ENCODE measurements around the gene APIP. TPM values are rescaled to one million over a fixed set of nuclear protein-coding genes. Genes with fewer than 3 reads are reported as not detected.

The APIP gene
- total and polyA plus RNA-seq, 2 of the 8 experiments (the other 6 are each of a cell fraction or from before 2014, with no cell fraction given), result 10.4 to 25.7 TPM

DNA sequence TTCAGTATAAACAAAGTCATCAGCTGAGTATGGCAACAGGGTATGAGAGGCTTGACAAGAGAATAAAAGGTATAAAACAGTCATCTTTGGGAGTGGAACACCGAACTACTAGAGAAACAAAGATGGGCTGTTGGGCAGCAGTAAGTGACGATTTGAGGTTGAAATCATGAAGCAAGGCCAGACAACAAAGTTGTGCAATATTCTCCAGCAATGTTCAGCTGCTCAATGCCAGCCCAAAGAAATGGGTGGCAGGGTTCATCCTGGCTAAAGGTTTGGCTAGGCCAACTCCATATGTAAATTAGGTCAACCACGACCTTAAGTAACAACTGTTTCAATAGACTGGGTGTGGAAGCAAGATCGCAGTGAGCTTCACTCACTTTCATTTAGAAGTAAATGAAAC is 6.2 kb downstream of the APIP start:
- Histone ChIP-seq H3K36me3 (ENCODE audit: control insufficient read depth in 2 of 4, insufficient read depth in 4 of 4, low read length in 3 of 4) (peaks cover 0 to 4% (median 0%) of the 10 kb centered on the region in 4 experiments; a peak in 1 of 8 replicates), H3K23ac (ENCODE audit: insufficient read length) (no peak overlapping the region)
- TF ChIP-seq, protein P1, sequence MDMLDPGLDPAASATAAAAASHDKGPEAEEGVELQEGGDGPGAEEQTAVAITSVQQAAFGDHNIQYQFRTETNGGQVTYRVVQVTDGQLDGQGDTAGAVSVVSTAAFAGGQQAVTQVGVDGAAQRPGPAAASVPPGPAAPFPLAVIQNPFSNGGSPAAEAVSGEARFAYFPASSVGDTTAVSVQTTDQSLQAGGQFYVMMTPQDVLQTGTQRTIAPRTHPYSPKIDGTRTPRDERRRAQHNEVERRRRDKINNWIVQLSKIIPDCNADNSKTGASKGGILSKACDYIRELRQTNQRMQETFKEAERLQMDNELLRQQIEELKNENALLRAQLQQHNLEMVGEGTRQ (IDR thresholded peaks at IDR 0.05; ENCODE audit: low read length), result no peak
- TF ChIP-seq BACH1 (IDR thresholded peaks at IDR 0.05; ENCODE audit: low read length) (no peak), JUND (IDR thresholded peaks at IDR 0.05; ENCODE audit: low read length) (no peak), KDM4A (IDR thresholded peaks at IDR 0.05; ENCODE audit: low read depth, low read length, severe bottlenecking) (no peak), CEBPB (IDR thresholded peaks at IDR 0.05; ENCODE audit: low read depth, low read length) (no peak), MAFK (IDR thresholded peaks at IDR 0.05; ENCODE audit: low read depth, low read length) (no peak), YY1 (IDR thresholded peaks at IDR 0.05; ENCODE audit: low read depth, low read length) (no peak), SIN3A (conservative IDR thresholded peaks at IDR 0.05 in 1 of 2, IDR thresholded peaks at IDR 0.05 in 1 of 2; ENCODE audit: low read depth in 1 of 2, low read length in 2 of 2) (no peak), TAF1 (IDR thresholded peaks at IDR 0.05; ENCODE audit: low read depth, low read length) (no peak), CTBP2 (IDR thresholded peaks at IDR 0.05; ENCODE audit: borderline replicate concordance, insufficient read depth, insufficient read length, low read length) (no peak), SIX5 (IDR thresholded peaks at IDR 0.05; ENCODE audit: low read depth, low read length) (no peak), BRCA1 (IDR thresholded peaks at IDR 0.05; ENCODE audit: low read depth, low read length) (no peak)

More for the DNA sequence above, 6.2 kb downstream of the APIP start:
- no peak for FAIRE-seq
- no peak overlapping the region for H4K5ac ChIP-seq (ENCODE audit: insufficient read length, low read depth, low read length)
- H3K27me3 ChIP-seq (replicated peaks in 1 of 4; ENCODE audit: control insufficient read depth in 3 of 4, extremely low read depth in 1 of 4, insufficient read depth in 3 of 4, low read length in 3 of 4), result no peaks in the 10 kb centered on the region
- no peak overlapping the region for H2AK5ac ChIP-seq (ENCODE audit: low read depth, low read length)
- H3K79me2 ChIP-seq (ENCODE audit: control insufficient read depth in 1 of 2, insufficient read depth in 2 of 2, low read length in 2 of 2), result peaks cover 0 to 19% of the 10 kb centered on the region in 2 experiments; a peak in 2 of 4 replicates
- H4K8ac ChIP-seq (ENCODE audit: extremely low read depth, insufficient read depth, low read length), result no peak overlapping the region
- H3K14ac ChIP-seq (ENCODE audit: insufficient read length), result no peak overlapping the region
- H2BK12ac ChIP-seq (ENCODE audit: low read depth, low read length), result no peak overlapping the region
- H3K18ac ChIP-seq (ENCODE audit: extremely low read depth, low read length), result no peak overlapping the region
- no peak overlapping the region for H2BK20ac ChIP-seq (ENCODE audit: low read length)
- no peak overlapping the region for H4K91ac ChIP-seq (replicated peaks; ENCODE audit: insufficient read length, low read length)
- H4K20me1 ChIP-seq (replicated peaks in 1 of 2; ENCODE audit: control insufficient read depth in 1 of 2, insufficient read depth in 2 of 2, low read length in 2 of 2), result peaks cover 0 to 2% of the 10 kb centered on the region in 2 experiments
- no peaks in the 10 kb centered on the region for H3K9me3 ChIP-seq (ENCODE audit: insufficient read depth in 2 of 2, low read depth in 1 of 2, low read length in 1 of 2)
- H2BK120ac ChIP-seq (replicated peaks; ENCODE audit: low read depth, low read length), result no peak overlapping the region
- H3K79me1 ChIP-seq (ENCODE audit: low read depth, low read length), result peaks cover 6% of the 10 kb centered on the region
- no peak overlapping the region for H3K27ac ChIP-seq (ENCODE audit: low read depth, low read length)
- no peak overlapping the region for H3K9ac ChIP-seq (replicated peaks in 1 of 4; ENCODE audit: extremely low read depth in 1 of 4, low read depth in 3 of 4, low read length in 3 of 4)
- no peak overlapping the region for H3K4me3 ChIP-seq (ENCODE audit: extremely low read depth in 1 of 4, insufficient read depth in 2 of 4, low read depth in 3 of 4, low read length in 4 of 4)
- H2AFZ ChIP-seq (ENCODE audit: low read length), result no peak overlapping the region
- H3K4me1 ChIP-seq (replicated peaks in 1 of 4; ENCODE audit: control insufficient read depth in 3 of 4, insufficient read depth in 4 of 4, low read length in 3 of 4), result peaks cover 0 to 8% (median 2%) of the 10 kb centered on the region in 4 experiments; a peak in 3 of 7 replicates
- H2BK15ac ChIP-seq (ENCODE audit: low read length), result no peak overlapping the region
- no peak overlapping the region for H3K4me2 ChIP-seq (ENCODE audit: insufficient read depth in 1 of 2, low read depth in 2 of 2, low read length in 2 of 2)
- DNase-seq (ENCODE audit: low read depth in 1 of 2, low spot score in 2 of 2), result no peak
- no peak overlapping the region for H2BK5ac ChIP-seq (ENCODE audit: low read depth, low read length)
- no peak overlapping the region for H3K4ac ChIP-seq (replicated peaks; ENCODE audit: insufficient read length, low read depth, low read length)
- 93% methylated on average over 4 of the region's 4 CpGs; no CpG with 5 or more reads in 1 of the 2 experiments for WGBS, 2 experiments (ENCODE audit: extremely low coverage in 1 of 2, insufficient coverage in 1 of 2, insufficient read length in 1 of 2, insufficient replicate concordance in 2 of 2, low coverage in 1 of 2, low lambda C conversion rate in 2 of 2, missing lambda C conversion rate in 1 of 2)
- no peaks in the 10 kb centered on the region for H3K23me2 ChIP-seq (ENCODE audit: low read depth, low read length)
- POLR2A ChIA-PET (ENCODE audit: partially characterized antibody), result no interaction called here
- H3K56ac ChIP-seq (replicated peaks; ENCODE audit: insufficient read length, low read depth, low read length), result no peak overlapping the region
- CTCF ChIA-PET (ENCODE audit: partially characterized antibody), result interaction anchor here (0.7 to 2.5 kb wide), 5 partner anchors 8 to 324 kb away, joined by 3 to 10 read pairs (median 3); no protein-coding TSS in a partner anchor
